A673 (cell line): ENCODE data around the gene HSPA2. TPM values are rescaled to one million over a fixed set of nuclear protein-coding genes. Genes with fewer than 3 reads are reported as not detected.
"Not testable (repeated sequence)": the region's sequence is repeated elsewhere in the genome, so short reads cannot be mapped to it uniquely, and the experiment has no call there.

Experiments
- BruUV-seq: library from RNA; stranded (reverse); fragments of 400-500 nt; replicated peaks from 2 replicates; lab custom pipeline; 2021; lab: Mats Ljungman, UMichigan
- CTCF ChIA-PET: fragments of 300-600 bp; sonication (Branson Sonifier 250); formaldehyde crosslinking; loops from one replicate; lab custom pipeline; 2022; ENCODE audit warnings: antibody characterized with exemption; lab: Charles Lee
- POLR2A ChIA-PET: fragments of 300-600 bp; sonication (Branson Sonifier 250); formaldehyde crosslinking; loops from one replicate; lab custom pipeline; 2022; ENCODE audit warnings: antibody characterized with exemption; ENCODE audit not compliant: low non-redundant PET; lab: Charles Lee
- DNase-seq: peaks from one replicate; pipeline ENCODE4 v3.0.0-alpha.2; 2015; ENCODE audit warnings: low spot score
- H3K27ac ChIP-seq: fragments of 200-600 bp; sonication (generic); 2 replicates; pipeline ENCODE4 v1.5.1; 2016; ENCODE audit warnings: mixed run types, low read depth, mild to moderate bottlenecking, mixed read lengths, antibody characterized with exemption, low read length; ENCODE audit not compliant: poor library complexity, severe bottlenecking
- H3K27me3 ChIP-seq: fragments of 200-600 bp; sonication (generic); replicated peaks from 2 replicates; pipeline ENCODE4 v1.6.1; 2017; ENCODE audit warnings: mixed run types, low read depth, mild to moderate bottlenecking, mixed read lengths, antibody characterized with exemption, low read length; ENCODE audit not compliant: insufficient read depth, poor library complexity
- H3K36me3 ChIP-seq: fragments of 200-600 bp; sonication (generic); 2 replicates; pipeline ENCODE4 v1.6.1; 2016; ENCODE audit warnings: mixed run types, mild to moderate bottlenecking, mixed read lengths, antibody characterized with exemption, low read length; ENCODE audit not compliant: insufficient read depth, poor library complexity, severe bottlenecking
- H3K4me1 ChIP-seq: fragments of 200-600 bp; sonication (generic); 2 replicates; pipeline ENCODE4 v1.6.1; 2017; ENCODE audit warnings: mixed run types, mild to moderate bottlenecking, mixed read lengths, antibody characterized with exemption, low read length; ENCODE audit not compliant: insufficient read depth, poor library complexity, severe bottlenecking
- H3K4me3 ChIP-seq: fragments of 200-600 bp; sonication (generic); 2 replicates; pipeline ENCODE4 v1.5.1; 2016; ENCODE audit warnings: low read depth, mixed run types, mild to moderate bottlenecking, mixed read lengths, low read length; ENCODE audit not compliant: poor library complexity, severe bottlenecking
- H3K9me3 ChIP-seq: fragments of 200-600 bp; sonication (generic); 2 replicates; pipeline ENCODE4 v1.6.1; 2016; ENCODE audit warnings: mixed run types, low read depth, mild to moderate bottlenecking, mixed read lengths, antibody characterized with exemption, low read length; ENCODE audit not compliant: poor library complexity, severe bottlenecking
- EZH2 ChIP-seq: fragments of 200-600 bp; sonication (generic); IDR thresholded peaks from 2 replicates; pipeline ENCODE4 v1.6.1; 2017; ENCODE audit warnings: borderline replicate concordance, low read depth, mild to moderate bottlenecking, mixed read lengths, antibody characterized with exemption, low read length; ENCODE audit not compliant: poor library complexity, severe bottlenecking
- intact Hi-C: fragments of 100-400 bp; cut with micrococcal nuclease; formaldehyde crosslinking; loops from one replicate; pipeline ENCODE4 v1.10.0; 2022; ENCODE audit not compliant: unreplicated experiment
- total RNA-seq: library from RNA; stranded (reverse); gene quantifications from 2 replicates; pipeline ENCODE4 v1.2.3, GENCODE V29; 2021
- TF ChIP-seq, protein P1 (sequence below): fragments of 300-800, 200-600 bp; sonication (generic); conservative IDR thresholded peaks from 2 replicates; pipeline ENCODE4 v1.5.1; 2017; ENCODE audit warnings: low read depth, mild to moderate bottlenecking, antibody characterized with exemption, low read length, moderate library complexity, mixed read lengths

The HSPA2 gene
- total RNA-seq, 1 experiment from 2014 or later, result 14.3 TPM

DNA sequence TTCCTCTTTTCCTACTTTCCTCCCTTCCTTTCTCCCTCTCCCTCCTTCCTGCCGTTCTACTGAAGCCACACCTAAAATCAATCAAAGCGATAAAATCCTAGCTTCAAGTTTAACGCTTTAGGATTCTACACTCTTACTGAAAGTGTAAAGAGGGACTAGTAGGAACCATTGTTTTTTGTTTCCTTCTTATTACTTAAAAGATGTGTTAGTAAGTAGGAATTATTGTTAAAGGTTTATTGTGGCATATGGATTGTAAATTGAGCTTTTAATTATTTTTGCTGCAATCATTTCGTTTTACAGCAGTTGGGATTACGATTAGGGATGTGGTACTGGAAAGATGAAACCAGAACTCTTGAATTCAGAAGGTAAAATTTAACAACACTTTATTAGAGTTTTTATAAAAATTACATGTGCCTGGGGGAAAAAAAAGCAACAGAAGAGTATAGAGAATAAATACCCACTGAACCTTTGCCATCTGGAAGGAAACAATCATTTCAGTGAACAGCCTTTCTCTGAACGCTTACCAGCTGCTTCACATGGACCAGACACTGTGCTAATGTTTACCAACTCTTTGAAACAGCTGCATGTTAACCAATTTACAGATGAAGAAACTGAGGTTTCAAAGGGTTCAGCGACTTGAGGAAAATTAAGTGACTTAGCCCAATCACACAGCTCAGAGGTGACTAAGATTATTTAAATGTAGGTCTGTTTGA is 10.2 kb downstream of the HSPA2 start:
- H3K27me3 ChIP-seq, result no peaks in the 10 kb centered on the region
- no peaks in the 10 kb centered on the region for H3K9me3 ChIP-seq
- DNase-seq, result no peak
- CTCF ChIA-PET, result no interaction called here
- POLR2A ChIA-PET, result interaction anchor here (0.7 kb wide), 1 partner anchor 56 kb away, joined by 3 read pairs; no protein-coding TSS in a partner anchor
- no peak overlapping the region for H3K4me3 ChIP-seq
- H3K36me3 ChIP-seq, result no peaks in the 10 kb centered on the region
- BruUV-seq, result no TSS peak
- intact Hi-C loops, result no loop called here
- TF ChIP-seq, protein P1, sequence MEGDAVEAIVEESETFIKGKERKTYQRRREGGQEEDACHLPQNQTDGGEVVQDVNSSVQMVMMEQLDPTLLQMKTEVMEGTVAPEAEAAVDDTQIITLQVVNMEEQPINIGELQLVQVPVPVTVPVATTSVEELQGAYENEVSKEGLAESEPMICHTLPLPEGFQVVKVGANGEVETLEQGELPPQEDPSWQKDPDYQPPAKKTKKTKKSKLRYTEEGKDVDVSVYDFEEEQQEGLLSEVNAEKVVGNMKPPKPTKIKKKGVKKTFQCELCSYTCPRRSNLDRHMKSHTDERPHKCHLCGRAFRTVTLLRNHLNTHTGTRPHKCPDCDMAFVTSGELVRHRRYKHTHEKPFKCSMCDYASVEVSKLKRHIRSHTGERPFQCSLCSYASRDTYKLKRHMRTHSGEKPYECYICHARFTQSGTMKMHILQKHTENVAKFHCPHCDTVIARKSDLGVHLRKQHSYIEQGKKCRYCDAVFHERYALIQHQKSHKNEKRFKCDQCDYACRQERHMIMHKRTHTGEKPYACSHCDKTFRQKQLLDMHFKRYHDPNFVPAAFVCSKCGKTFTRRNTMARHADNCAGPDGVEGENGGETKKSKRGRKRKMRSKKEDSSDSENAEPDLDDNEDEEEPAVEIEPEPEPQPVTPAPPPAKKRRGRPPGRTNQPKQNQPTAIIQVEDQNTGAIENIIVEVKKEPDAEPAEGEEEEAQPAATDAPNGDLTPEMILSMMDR, result no peak
- no peak for TF ChIP-seq EZH2
- H3K4me1 ChIP-seq, result peaks cover 4% of the 10 kb centered on the region
- H3K27ac ChIP-seq, result no peak overlapping the region

DNA sequence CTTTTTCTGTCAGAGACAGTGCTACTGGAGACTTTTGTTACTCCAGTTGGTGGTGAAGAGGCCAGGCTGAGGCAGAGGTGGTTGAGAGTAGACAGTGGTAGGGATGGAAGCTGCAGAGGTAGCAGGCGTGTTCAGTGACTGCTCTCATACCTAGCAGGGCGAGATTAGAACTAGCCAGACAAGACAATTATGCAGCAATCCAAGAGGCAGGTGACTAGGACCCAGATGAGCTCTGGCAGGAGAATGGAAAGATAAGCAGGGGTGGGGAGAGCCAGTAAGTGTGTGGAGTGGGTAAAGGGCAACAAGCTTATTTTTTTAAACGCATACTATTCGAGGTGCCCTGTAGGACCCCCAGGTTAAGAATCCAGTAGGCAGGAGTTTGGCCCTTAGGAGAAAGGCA is 14.0 kb downstream of the HSPA2 start:
- Histone ChIP-seq H3K4me3 (no peak overlapping the region), H3K27me3 (no peaks in the 10 kb centered on the region), H3K9me3 (no peaks in the 10 kb centered on the region), H3K4me1 (peaks cover 4% of the 10 kb centered on the region), H3K27ac (no peak overlapping the region), H3K36me3 (no peaks in the 10 kb centered on the region)
- intact Hi-C loops, result no loop called here
- DNase-seq, result no peak
- ChIA-PET POLR2A (no interaction called here), CTCF (no interaction called here)
- TF ChIP-seq, protein P1, result no peak
- TF ChIP-seq EZH2, result no peak
- no TSS peak for BruUV-seq

DNA sequence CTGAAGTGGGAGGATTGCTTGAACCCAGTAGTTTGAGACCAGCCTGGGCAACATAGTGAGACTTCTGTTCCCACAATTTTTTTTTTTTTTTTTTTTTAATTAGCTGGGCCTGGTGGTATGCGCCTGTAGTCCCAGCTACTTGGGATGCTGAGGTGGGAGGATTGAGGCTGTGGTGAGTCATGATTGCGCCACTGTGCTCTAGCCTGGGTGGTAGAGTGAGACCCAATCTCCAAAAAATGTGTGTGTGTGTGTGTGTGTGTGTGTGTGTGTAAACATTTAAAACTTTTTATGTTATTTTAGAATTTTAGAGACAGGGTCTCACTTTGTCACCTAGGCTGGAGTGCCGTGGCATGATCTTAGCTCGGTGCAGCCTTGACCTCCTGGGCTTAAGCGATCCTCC is 16.0 kb downstream of the HSPA2 start:
- TF ChIP-seq EZH2, result no peak
- TF ChIP-seq, protein P1, result no peak
- POLR2A ChIA-PET, result interaction anchor here (0.6 kb wide), 1 partner anchor 23 kb away, joined by 5 read pairs; no protein-coding TSS in a partner anchor
- Histone ChIP-seq H3K4me1 (no peaks in the 10 kb centered on the region), H3K9me3 (no peaks in the 10 kb centered on the region), H3K27me3 (no peaks in the 10 kb centered on the region), H3K36me3 (no peaks in the 10 kb centered on the region), H3K4me3 (no peak overlapping the region), H3K27ac (no peak overlapping the region)
- intact Hi-C loops, result no loop called here
- CTCF ChIA-PET, result no interaction called here
- DNase-seq, result peak; percentile 40
- no TSS peak for BruUV-seq

DNA sequence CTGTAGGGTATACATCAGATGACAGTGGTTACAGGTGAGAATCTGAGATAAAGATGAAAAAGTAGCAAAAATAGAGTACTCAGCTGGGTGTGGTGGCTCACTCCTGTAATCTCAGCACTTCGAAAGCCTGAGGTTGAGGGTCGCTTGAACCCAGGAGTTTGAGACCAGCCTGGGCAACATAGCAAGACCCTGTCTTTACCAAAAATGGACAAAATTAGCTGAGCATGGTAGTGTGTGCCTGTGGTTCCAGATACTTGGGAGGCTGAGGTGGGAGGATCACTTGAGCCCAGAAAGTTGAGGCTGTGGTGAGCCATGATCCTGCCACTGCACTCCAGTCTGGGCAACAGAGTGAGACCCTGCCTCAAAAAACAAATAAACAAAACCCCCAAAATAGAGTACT is 17.7 kb downstream of the HSPA2 start:
- CTCF ChIA-PET, H3K27me3 ChIP-seq, H3K4me3 ChIP-seq, H3K4me1 ChIP-seq, H3K9me3 ChIP-seq, BruUV-seq, intact Hi-C loops, H3K27ac ChIP-seq, DNase-seq, H3K36me3 ChIP-seq: not testable (repeated sequence)
- POLR2A ChIA-PET, result interaction anchor here (0.6 kb wide), 1 partner anchor 14 kb away, joined by 3 read pairs; no protein-coding TSS in a partner anchor
